LNCAP (cell line): ENCODE data around the gene GRIK4.

Experiments used
- TF ChIP-seq, protein P1 (sequence below): fragments of 450-650 bp; IDR thresholded peaks from 2 replicates; pipeline ENCODE4 v1.5.1; 2017; ENCODE audit warnings: mild to moderate bottlenecking

GRIK4 gene

DNA sequence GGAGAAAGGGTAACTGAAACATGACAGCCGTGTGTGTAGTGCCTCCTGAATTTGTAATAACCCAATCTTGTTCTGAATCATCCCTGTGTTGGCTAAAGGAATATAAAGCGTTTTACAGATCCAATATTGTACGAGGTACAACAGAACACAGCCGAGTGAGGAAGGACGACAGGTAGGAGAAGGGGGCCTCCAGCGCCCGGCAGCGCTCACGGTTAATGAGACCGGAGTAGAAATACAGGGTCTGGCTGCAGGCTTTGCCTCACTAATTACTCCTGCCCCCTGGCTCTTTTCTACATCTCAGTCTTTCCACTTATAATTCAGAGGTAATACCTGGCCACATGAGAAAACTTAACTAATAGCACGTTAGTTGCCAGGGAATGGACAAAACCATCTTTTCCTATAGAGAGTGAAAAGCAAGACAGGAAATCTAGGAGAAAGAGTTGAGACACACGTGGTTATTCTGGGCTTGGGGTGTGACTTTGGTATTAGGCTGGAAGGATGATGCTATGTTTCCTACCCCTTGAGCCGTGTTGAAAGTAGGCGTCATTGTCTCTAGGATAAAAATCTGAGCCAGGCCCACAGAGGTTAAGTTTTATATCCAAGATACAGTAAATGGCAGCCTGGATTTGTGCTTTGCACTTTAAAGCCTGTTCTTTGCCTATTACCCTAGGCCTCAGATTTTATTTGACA is 54.1 kb downstream of the GRIK4 start:
- TF ChIP-seq, protein P1, sequence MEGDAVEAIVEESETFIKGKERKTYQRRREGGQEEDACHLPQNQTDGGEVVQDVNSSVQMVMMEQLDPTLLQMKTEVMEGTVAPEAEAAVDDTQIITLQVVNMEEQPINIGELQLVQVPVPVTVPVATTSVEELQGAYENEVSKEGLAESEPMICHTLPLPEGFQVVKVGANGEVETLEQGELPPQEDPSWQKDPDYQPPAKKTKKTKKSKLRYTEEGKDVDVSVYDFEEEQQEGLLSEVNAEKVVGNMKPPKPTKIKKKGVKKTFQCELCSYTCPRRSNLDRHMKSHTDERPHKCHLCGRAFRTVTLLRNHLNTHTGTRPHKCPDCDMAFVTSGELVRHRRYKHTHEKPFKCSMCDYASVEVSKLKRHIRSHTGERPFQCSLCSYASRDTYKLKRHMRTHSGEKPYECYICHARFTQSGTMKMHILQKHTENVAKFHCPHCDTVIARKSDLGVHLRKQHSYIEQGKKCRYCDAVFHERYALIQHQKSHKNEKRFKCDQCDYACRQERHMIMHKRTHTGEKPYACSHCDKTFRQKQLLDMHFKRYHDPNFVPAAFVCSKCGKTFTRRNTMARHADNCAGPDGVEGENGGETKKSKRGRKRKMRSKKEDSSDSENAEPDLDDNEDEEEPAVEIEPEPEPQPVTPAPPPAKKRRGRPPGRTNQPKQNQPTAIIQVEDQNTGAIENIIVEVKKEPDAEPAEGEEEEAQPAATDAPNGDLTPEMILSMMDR: no peak

DNA sequence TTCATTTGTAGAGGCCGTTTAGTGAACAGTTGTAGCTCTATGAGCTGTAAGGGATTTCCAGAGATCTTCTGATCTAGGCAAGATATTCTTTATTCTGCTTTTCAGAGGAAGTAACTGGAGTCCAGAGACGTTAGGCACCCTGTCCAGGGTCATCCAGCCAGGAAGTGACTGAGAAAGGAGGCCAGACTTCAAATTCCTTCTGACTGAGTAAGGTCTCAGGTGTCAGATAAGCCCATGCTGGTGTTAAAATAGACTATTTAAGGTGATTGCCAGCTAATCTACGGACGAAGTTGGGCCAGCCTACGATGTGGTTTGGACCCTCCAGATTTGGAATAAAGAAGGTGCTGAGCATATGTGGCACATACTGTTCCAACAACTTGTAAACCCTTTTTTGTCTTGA is 54.6 kb downstream of the GRIK4 start:
- TF ChIP-seq, protein P1: no peak

DNA sequence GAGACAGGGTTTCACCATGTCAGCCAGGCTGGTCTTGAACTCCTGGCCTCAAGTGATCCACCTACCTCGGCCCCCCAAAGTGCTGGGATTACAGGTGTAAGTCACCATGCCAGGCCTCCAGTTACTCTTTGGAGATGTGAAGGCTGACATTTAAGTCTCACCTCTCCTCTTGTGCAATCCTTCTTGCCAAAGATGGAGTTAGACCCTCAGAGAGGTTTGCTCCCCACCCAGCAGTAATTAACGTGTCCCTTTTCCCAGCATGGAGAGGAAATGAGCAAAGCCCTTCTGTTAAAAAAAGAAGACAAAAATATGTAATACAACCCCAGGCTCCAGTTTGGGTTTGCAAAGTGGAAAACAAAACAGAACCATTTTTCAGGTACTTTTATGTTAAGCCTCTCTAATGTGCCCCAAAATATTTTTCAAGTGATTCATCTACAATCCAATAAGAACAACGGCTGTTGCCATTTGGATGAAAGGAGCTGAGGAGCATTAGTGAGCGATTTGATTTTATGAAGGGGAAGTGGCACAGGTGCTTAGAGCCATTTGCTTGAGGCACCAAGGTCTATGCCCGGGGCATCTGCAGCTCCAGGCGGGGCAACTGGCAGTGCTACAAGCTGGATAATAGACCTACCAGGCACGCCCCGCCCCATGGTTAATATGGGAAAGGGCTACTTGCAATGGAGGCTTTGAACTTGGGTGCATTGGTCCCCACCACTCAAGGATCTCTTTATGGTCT is 57.2 kb downstream of the GRIK4 start:
- TF ChIP-seq, protein P1: no peak

DNA sequence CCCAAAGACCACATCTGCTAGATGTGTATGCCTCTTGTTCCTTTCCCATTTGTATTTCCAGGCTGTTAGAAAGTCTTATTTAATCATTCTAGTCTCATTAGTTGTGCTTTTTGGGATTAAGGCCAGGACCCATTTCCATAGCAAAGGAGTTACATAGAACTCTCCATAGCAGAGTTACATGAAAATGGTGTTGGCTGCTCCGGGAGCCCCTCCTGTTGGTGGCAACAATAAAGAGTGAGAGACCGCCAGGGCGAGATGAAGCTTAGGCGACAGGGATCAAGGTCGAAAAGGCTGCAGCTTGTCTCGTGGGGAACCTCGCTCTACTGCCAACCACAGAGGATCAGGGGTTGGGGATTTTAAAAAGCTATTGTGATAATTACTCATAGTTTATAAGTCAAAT is 58.3 kb downstream of the GRIK4 start:
- TF ChIP-seq, protein P1: no peak

DNA sequence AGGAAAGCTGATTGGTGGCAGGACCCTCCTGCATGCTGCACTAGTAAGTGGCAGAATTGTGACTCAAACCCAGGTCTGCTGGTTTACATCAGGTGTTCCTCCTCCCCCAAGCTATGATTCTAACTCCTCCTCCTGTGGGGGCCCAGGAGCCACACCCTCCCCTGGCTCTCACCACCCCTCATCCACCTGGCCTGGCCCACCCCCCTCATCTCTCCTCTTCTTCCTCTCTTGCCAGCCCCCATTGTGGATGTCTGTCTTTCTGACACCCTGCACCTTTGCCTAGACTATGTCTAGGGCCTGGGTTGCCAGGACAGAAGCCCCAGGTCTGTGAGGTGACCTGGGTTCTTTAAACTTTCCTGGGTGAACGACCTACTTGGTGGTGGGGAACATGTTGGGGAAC is 59.9 kb downstream of the GRIK4 start:
- TF ChIP-seq, protein P1: no peak

DNA sequence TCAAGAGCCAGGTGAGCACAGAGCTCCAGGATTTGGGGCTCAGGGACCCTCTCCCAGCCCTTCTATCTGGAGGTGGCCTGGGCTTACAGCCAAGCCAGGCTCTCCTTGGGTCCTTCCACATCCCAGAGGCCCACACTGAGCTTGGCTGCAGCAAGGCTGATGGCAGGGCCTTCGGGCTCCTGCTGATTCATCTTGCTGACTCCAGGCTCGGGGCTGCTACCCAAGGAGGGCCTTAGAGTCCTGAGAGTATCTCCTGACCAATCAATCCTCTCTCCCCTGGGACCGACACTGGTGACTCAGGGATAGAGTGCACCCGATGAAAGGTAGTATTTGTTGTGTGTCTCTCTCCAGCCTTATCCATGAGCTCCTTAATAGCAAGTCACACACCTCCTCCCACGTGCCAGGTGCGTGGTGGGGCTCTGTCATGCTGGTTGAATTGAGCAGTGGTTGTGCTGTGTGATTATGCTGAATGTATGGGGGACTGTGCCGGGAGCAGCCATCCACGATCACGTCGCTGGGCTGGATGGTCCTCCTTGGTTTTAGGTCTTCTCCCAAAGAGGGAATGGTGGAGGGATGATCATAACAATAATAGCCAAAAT is 62.3 kb downstream of the GRIK4 start:
- TF ChIP-seq, protein P1: no peak

DNA sequence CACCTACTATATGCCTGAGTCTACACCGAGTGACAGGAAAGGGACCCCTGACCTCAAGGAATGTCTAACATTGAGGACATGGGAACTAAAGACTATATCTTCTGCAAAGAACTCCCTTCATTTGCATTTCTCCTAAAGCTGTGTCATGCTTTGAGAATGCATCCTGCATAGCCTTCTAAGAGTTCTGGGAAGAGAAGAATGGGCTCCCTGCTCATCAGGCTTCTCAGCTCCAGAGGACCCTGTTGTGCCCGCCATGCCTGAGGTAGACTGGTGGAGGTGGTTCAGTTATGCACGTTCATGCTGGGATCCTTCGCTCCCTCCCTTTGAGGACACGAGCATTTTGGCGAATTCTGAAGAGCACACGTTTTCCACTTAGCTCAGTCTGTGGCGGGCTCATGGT is 63.3 kb downstream of the GRIK4 start:
- TF ChIP-seq, protein P1: no peak
